NCI-H2081 (cell line): ENCODE measurements around the gene OSCAR.
A peak's percentile ranks its signal among the peaks of the same experiment; 100 is the strongest.
"Not testable (repeated sequence)": the region's sequence is repeated elsewhere in the genome, so short reads cannot be mapped to it uniquely, and the experiment has no call there.

ENCODE experiments used
- DNase-seq, 2 experiments: peaks; one replicate each; lab custom pipeline; 2025; lab: John Stamatoyannopoulos, UW

Gene OSCAR

GRCh38 chr19:54125713-54126112 lies 25.1 kb upstream of the OSCAR start:
- DNase-seq, result no peak

- DNase-seq, result no peak
Measured at GRCh38 chr19:54124393-54124792, 23.8 kb upstream of the OSCAR start.

GRCh38 chr19:54123682-54124081 lies 23.1 kb upstream of the OSCAR start:
- no peak for DNase-seq

- no peak for DNase-seq
Measured at GRCh38 chr19:54121259-54121658, 20.7 kb upstream of the OSCAR start.

- DNase-seq, result peak; percentile 95 to 98
Measured at GRCh38 chr19:54115109-54116063, 14.8 kb upstream of the OSCAR start, which contains the start of the genes PRPF31 and TFPT. Gene PRPF31, plus strand, starts transcription at chr19:54115754. Its CDS starts 2,525 bp downstream, at chr19:54118279. Gene TFPT, minus strand, starts transcription at chr19:54115657. Its CDS starts 388 bp downstream, at chr19:54115269.

GRCh38 chr19:54114340-54115108 lies 13.9 kb upstream of the OSCAR start:
- DNase-seq, result peak; percentile 20 to 36

GRCh38 chr19:54109651-54110050 lies 9.0 kb upstream of the OSCAR start:
- no peak for DNase-seq

- DNase-seq, result no peak
Measured at GRCh38 chr19:54108496-54108895, 7.9 kb upstream of the OSCAR start.

- no peak for DNase-seq
Measured at GRCh38 chr19:54107876-54108490, 7.4 kb upstream of the OSCAR start.

- no peak for DNase-seq
Measured at GRCh38 chr19:54106716-54107115, 6.1 kb upstream of the OSCAR start.

GRCh38 chr19:54105796-54106195 lies 5.2 kb upstream of the OSCAR start:
- DNase-seq, result no peak

GRCh38 chr19:54104998-54105715 lies 4.6 kb upstream of the OSCAR start:
- no peak for DNase-seq

- peak; percentile 97 to 98 for DNase-seq
Measured at GRCh38 chr19:54102421-54103169, 2.0 kb upstream of the OSCAR start, which contains the start of gene NDUFA3. Gene NDUFA3, plus strand, starts transcription at chr19:54102855. Its CDS starts 24 bp downstream, at chr19:54102879.

GRCh38 chr19:54099903-54100255 lies 724 bp downstream of the OSCAR start:
- not testable (repeated sequence) for DNase-seq

- no peak for DNase-seq
Measured at GRCh38 chr19:54099190-54099902, 1.3 kb downstream of the OSCAR start.

- DNase-seq, result no peak
Measured at GRCh38 chr19:54096617-54097106, 3.9 kb downstream of the OSCAR start.

GRCh38 chr19:54095859-54096616 lies 4.6 kb downstream of the OSCAR start:
- DNase-seq, result not testable (repeated sequence)

GRCh38 chr19:54095136-54095858 lies 5.3 kb downstream of the OSCAR start:
- no peak for DNase-seq
